HG03064 (cell line): ENCODE measurements around the gene MT1E.

Experiments used
- ATAC-seq: cut with Tn5 transposase; IDR thresholded peaks from one replicate; pipeline ENCODE4 v1.9.1; 2021; ENCODE audit warnings: low read depth; ENCODE audit not compliant: unreplicated experiment

The MT1E gene

GRCh38 chr16:56623637-56624036, 1.9 kb upstream of the MT1E start:
- ATAC-seq: no peak

GRCh38 chr16:56625943-56626654, 518 bp downstream of the MT1E start:
- no peak for ATAC-seq

GRCh38 chr16:56626685-56627084, 1.1 kb downstream of the MT1E start:
- no peak for ATAC-seq

GRCh38 chr16:56628486-56629350, 3.1 kb downstream of the MT1E start:
- ATAC-seq: no peak

DNA sequence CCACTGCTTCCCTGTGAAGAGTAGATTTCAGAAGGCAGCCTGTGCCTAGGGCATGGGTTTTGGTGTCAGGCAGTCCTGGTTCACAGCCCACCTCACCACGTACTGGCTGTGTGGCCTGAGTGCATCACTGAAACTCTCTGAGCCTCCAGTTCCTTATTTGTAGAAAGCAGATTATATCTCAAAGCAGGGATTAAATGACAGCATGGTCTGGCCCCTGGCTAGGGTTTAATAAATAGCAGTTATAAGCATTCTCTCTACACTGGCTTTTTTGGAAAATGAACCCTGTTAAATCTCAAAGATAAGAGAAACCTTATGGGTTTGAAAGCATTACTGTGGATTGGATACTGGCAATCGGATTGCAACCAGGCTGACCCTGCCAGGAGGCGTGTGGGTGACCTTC, 4.0 kb downstream of the MT1E start:
- ATAC-seq: no peak

- ATAC-seq: no peak
Measured at GRCh38 chr16:56630134-56630533, 4.6 kb downstream of the MT1E start.

DNA sequence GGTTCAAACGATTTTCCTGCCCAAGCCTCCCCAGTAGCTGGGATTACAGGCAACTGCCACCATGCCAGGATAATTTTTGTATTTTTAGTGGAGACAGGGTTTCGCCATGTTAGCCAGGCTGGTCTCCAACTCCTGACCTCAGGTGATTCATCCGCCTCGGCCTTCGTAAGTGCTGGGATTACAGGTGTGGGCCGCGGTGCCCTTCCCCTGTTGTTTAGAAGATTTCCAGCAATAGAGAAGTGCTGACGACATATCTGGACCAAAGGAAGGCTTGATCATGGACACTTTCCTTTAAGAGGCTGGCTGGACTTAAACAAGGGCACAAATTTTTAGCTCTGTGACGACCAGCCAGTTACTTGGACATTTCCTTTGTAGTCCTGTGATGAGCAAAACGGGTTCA, 5.6 kb downstream of the MT1E start:
- ATAC-seq: no peak

- ATAC-seq: no peak
Measured at GRCh38 chr16:56631832-56632155, 6.2 kb downstream of the MT1E start.

GRCh38 chr16:56632156-56632847, 6.7 kb downstream of the MT1E start, which contains the start of gene MT1M:
Gene MT1M (plus strand): TSS chr16:56632659. CDS start chr16:56632732, 73 bp downstream.
- no peak for ATAC-seq

- no peak for ATAC-seq
Measured at GRCh38 chr16:56632848-56633365, 7.3 kb downstream of the MT1E start.

GRCh38 chr16:56633535-56633934, 8.0 kb downstream of the MT1E start:
- ATAC-seq: no peak

- no peak for ATAC-seq
Measured at GRCh38 chr16:56634715-56635440, 9.3 kb downstream of the MT1E start.

DNA sequence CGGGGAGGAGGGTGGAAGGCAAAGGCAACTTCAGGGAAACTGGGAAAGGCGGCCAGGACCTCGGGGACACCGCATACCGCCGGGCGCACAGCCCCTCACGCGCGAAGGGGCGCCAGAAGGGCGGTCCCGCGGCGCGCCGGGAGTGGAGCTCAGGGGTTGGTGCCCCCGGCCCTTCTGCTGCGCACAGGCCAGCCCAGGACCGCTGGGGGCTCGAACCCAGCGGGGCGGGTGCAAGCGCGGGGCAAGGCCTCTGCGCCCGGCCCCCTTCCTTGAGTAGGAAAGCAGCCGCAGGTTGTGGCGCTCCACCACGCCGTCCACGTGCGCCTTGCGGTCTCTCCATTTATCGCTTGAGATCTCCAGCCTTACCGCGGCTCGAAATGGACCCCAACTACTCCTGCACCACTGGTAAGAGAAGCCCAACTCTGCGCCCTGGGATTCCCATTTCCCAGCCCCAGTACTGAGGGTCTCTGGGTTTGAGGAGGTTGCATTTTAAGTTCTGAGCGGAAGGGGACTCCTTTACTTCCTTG, 9.9 kb downstream of the MT1E start:
- no peak for ATAC-seq

- ATAC-seq: no peak
Measured at GRCh38 chr16:56636616-56637413, 11.2 kb downstream of the MT1E start.

DNA sequence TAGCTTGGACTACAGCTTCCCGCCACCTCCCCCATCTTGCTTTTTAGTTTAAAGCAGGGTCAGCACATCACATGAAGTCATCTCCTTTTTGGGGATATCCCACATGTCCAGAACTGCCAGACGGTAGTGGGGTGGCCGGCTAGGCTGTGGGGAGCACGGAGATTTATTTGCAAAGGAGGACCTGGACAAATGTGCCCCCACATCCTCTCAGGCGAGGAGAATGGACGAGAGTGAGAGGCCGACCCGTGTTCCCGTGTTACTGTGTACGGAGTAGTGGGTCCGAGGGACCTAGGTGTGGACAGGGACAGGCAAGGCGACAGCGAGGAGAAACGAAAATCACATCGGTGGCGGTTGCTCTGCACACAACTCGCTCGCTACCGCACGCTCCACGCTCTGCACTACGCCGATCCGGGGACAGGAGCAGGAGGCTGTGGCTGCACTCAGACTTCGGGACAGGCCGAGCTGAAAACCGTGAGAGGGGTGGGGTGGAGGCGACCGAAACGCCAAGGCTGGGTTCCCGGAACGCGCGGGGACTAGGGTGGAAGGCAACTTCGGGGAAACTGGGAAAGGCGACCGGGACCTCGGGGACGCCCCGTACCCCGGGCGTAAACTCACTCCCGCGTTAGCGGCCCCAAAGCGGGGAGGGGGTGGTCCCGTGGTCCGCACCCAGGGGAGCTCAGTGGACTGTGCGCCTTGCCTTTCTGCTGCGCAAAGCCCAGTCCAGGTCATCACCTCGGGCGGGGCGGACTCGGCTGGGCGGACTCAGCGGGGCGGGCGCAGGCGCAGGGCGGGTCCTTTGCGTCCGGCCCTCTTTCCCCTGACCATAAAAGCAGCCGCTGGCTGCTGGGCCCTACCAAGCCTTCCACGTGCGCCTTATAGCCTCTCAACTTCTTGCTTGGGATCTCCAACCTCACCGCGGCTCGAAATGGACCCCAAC, 12.5 kb downstream of the MT1E start, which contains the start of gene MT1A:
Gene MT1A (plus strand): TSS at position 853 of the 937 bp plus-strand sequence. CDS start 73 bp downstream, at position 926.
- ATAC-seq: no peak

GRCh38 chr16:56639045-56639444, 13.5 kb downstream of the MT1E start:
- no peak for ATAC-seq

DNA sequence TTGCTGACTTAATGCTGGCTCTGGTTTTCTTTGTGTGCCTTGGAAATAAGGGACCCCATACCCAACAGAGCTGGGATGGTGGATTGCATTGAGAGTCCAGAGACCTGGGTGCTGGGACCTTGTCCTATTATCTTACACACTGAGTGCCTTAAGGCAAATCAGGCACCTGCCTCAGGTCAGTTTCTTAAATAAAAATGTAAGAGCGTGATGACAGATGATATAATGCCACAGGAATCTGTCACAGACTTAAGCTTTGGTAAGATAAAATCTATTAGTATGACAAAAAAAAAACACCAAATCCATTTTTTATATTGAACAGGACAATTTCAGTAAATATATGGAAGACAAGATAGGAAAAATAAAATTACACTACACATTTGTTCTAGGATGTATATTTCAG, 14.5 kb downstream of the MT1E start:
- no peak for ATAC-seq

GRCh38 chr16:56641166-56641565, 15.6 kb downstream of the MT1E start:
- no peak for ATAC-seq
